ENCODE data around the gene INF2.

INF2 gene

DNA sequence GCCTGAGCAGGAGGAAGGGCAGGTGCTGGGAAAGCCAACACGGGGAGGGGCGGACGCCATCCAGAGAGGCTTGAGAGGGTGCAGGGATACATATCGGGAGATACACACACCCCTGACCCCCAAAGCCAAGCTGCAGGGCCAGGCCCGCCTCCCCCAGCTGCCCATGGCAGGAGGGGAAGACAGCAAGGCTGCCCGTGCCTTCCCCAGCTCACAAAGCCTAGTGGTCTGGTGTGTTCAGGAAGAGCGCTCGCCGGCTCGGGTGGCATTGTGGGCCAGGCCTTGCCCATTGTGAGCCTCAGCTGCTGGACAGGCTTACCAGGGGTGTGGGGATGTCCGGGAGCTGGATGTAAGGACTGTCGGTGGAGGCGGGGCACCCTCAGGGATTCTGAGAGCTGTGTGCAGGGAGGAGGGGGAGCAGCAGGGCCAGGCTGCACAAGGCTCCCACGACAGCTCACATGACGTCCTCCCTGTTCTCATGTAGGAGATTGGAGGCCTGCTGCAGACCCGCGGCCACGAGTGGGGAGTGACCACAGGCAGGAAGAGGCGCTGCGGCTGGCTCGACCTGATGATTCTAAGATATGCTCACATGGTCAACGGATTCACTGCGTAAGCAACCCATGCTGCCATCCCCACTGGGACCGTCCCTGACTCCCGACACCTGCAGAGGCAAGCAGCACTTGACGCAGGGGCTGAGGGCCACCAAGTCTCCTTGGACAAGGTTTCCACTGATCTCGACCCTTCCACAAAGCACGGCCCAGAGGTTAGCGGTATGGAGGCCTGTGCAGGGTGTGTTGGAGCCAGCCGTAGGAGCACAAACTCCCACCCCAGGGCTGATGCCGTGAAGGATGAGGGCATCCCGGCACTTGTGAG lies 53.4 kb downstream of the INF2 start:
- H3K4me3 ChIP-seq (ENCODE audit: low read depth, low read length), result no peak overlapping the region
- no peak for DNase-seq (ENCODE audit: low read depth)
- TF ChIP-seq, protein P1, sequence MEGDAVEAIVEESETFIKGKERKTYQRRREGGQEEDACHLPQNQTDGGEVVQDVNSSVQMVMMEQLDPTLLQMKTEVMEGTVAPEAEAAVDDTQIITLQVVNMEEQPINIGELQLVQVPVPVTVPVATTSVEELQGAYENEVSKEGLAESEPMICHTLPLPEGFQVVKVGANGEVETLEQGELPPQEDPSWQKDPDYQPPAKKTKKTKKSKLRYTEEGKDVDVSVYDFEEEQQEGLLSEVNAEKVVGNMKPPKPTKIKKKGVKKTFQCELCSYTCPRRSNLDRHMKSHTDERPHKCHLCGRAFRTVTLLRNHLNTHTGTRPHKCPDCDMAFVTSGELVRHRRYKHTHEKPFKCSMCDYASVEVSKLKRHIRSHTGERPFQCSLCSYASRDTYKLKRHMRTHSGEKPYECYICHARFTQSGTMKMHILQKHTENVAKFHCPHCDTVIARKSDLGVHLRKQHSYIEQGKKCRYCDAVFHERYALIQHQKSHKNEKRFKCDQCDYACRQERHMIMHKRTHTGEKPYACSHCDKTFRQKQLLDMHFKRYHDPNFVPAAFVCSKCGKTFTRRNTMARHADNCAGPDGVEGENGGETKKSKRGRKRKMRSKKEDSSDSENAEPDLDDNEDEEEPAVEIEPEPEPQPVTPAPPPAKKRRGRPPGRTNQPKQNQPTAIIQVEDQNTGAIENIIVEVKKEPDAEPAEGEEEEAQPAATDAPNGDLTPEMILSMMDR (IDR thresholded peaks at IDR 0.05; ENCODE audit: low read depth, low read length, missing control alignments), result no peak

DNA sequence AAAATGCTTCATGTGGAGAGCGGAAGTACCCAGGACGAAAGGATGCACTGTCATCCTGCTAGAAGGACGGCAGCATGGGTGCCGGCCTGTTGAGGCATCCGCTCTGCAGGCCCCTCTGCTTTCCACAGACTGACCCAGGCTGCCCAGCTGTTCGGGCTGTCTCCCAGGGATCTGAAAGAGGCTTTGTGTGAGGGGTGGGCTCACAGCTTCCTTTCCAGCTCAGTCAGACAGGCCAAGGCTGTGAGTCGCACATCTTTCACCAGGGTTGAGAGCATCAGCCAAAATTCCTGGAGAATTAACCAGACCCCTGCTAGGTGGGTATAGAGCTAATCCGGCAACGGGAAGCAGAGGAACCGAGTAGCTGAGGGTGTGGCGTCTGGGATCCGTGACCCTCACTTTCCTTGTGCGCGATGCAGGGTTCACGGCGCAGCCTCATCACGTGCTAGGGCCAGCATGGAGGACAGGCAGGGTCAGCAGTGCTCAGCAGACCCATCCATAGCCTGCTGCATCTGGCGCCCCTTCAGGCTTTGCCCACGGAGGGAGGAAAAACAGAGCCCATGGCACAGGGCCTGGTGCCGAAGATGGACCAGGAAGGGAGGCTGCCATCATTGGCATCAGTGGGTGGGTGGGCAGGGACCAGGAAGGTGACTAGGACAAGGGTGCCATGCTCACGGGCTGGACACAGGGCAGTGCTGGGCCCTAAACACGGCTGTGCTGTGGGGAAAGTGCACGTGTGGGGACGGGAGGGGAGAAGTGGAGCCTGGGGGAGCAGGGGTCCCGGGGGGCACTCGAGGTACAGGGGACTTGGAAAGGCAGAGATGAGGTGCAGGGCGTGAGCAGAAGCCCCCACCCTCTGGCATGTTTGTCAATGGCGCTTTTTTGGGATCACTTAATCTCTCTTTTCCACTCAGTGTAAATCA lies 54.3 kb downstream of the INF2 start:
- no peak for DNase-seq (ENCODE audit: low read depth)
- TF ChIP-seq, protein P1 (IDR thresholded peaks at IDR 0.05; ENCODE audit: low read depth, low read length, missing control alignments), result no peak

DNA sequence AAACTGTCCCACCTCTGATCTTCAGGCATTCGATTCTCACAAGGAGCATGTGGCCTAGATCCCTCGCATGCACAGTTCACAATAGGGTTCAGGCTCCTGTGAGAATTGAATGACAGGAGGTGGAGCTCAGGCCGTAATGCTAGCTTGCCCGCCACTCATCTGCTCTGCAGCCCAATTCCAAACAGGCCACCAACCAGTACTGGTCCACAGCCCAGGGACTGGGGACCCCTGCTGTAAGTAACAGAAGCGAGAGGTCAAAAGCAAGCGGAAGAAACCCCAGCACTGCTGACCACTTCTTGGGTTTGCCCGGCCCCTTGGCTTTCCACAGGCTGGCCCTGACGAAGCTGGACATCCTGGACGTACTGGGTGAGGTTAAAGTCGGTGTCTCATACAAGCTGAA lies 55.1 kb downstream of the INF2 start:
- TF ChIP-seq, protein P1 (IDR thresholded peaks at IDR 0.05; ENCODE audit: low read depth, low read length, missing control alignments), result no peak
- DNase-seq (ENCODE audit: low read depth), result no peak

More for the DNA sequence above, 54.3 kb downstream of the INF2 start:
- H3K4me3 ChIP-seq (ENCODE audit: low read depth, low read length), result no peak overlapping the region

DNA sequence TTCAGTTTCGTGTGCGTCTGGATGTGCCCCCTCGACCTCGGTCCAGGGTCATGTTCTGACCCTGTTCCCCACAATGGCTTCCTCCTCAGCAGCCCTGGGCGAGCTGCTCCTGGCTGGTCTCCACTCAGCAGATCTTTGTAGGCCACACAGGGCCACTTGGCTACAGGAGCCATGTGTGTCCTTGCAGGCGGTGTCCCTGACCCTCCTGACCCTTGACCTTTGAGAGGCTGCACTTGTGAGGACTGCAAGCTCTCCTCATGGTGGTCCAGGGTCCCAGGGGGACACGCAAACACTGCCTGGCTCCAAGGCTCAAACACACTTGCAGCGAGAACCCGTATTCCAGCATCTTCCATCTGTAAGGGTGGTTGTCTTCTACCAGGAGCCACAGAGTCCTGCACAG lies 56.0 kb downstream of the INF2 start:
- TF ChIP-seq, protein P1 (IDR thresholded peaks at IDR 0.05; ENCODE audit: low read depth, low read length, missing control alignments), result no peak
- H3K4me3 ChIP-seq (ENCODE audit: low read depth, low read length), result no peak overlapping the region
- no peak for DNase-seq (ENCODE audit: low read depth)

More for the DNA sequence above, 55.1 kb downstream of the INF2 start:
- H3K4me3 ChIP-seq (ENCODE audit: low read depth, low read length), result no peak overlapping the region

DNA sequence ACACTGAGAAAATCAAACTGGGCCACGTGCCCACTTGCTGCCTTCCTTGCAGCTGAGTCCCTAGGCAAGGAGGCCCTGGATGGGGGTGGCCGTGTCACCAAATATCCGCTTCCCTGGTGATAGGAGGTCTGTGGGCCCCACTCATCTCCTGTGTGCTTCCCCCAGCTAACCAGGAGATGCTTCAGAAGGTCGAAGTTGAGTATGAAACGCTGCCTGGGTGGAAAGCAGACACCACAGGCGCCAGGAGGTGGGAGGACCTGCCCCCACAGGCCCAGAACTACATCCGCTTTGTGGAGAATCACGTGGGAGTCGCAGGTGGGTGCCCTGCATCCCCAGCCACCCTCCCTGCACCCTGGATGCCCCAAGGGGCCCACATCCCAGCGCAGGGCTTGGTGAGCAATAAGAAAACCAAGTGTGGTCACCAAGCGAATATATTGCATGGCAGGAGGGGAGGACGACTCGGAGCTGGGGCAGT lies 56.7 kb downstream of the INF2 start:
- TF ChIP-seq, protein P1 (IDR thresholded peaks at IDR 0.05; ENCODE audit: low read depth, low read length, missing control alignments), result no peak
- DNase-seq (ENCODE audit: low read depth), result peak; percentile 19
- no peak overlapping the region for H3K4me3 ChIP-seq (ENCODE audit: low read depth, low read length)

DNA sequence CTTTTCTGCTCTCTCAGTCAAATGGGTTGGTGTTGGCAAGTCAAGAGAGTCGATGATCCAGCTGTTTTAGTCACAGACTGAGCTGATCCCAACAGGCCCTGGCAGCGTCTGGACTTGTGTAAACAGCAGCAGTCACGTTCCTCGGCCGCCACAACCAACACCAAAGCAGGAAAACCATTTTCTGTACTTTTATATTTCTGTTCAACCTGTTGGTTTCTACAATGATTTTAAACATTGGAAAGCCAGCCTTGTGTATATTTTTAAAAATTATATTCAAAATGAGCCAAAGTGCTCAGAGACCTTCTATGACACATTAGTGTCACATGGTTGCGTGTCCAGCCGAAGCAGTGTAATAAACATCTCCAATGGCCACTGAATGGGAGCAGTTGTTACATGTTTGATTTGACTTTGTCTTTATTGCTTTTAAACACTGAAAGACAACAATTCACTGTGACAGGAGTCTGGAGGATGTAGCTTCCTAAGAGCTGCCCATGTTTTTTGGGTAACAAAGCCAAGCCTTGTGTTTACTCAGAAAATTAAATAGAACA lies 57.6 kb downstream of the INF2 start:
- TF ChIP-seq, protein P1 (IDR thresholded peaks at IDR 0.05; ENCODE audit: low read depth, low read length, missing control alignments), result no peak
- DNase-seq (ENCODE audit: low read depth), result no peak

More for the DNA sequence above, 57.6 kb downstream of the INF2 start:
- H3K4me3 ChIP-seq (ENCODE audit: low read depth, low read length), result no peak overlapping the region
